ENCODE results near the gene SLC6A19.

DNA sequence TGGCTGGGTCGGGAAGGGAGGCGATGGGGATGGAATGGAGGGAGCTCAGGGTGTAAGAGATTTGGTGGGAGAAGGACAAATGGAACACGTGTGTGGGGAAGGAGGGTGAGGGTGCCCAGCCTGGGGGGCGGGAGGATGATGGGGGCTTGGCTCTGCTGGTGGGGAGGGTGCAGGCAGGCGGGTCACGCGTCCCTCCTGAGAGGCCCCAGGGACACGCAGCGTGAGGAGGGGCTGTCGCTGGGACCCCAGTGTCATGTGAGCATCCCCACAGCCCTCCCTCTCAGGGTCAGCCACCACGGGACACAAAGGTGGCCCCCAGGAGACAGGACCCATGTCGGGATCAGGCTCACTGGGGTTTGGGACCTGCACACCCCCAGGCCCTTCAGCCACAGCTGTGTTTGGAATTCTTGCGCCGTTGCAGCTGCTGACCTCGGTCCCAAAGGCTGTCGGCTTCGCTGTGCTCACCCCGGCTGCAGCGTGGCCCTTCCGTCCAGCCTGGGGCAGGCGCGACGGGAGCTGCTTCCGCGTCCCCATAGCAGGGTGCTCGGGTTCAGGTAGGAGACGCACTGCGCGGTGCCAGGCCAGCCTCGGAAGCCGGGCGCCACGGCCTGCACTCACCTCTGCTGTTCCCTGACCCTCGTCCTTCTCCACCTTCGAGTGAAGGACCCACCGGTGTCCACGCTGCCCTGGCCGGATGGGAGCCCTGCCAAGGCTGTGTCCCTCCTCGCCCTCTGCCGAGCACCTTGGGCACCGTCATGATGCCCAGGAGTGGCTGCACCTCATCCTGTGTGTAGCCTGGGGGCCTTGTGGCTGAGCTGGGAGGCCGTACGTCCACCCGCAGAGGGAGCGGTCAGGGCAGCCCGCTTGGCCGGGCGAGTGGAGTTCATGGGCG lies 5.4 kb downstream of the SLC6A19 start:
- TF ChIP-seq, protein P1, sequence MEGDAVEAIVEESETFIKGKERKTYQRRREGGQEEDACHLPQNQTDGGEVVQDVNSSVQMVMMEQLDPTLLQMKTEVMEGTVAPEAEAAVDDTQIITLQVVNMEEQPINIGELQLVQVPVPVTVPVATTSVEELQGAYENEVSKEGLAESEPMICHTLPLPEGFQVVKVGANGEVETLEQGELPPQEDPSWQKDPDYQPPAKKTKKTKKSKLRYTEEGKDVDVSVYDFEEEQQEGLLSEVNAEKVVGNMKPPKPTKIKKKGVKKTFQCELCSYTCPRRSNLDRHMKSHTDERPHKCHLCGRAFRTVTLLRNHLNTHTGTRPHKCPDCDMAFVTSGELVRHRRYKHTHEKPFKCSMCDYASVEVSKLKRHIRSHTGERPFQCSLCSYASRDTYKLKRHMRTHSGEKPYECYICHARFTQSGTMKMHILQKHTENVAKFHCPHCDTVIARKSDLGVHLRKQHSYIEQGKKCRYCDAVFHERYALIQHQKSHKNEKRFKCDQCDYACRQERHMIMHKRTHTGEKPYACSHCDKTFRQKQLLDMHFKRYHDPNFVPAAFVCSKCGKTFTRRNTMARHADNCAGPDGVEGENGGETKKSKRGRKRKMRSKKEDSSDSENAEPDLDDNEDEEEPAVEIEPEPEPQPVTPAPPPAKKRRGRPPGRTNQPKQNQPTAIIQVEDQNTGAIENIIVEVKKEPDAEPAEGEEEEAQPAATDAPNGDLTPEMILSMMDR (IDR thresholded peaks at IDR 0.05; ENCODE audit: low read depth, low read length): no peak
- TF ChIP-seq EZH2phosphoT487 (IDR thresholded peaks at IDR 0.05; ENCODE audit: low read depth): no peak

Measured in OCI-LY3 (cell line).